ENCODE results near the gene TNFAIP8. TPM values are rescaled to one million over a fixed set of nuclear protein-coding genes. Genes with fewer than 3 reads are reported as not detected.

The TNFAIP8 gene
- total and polyA plus RNA-seq, 10 of the 15 experiments (the other 5 are each of a cell fraction or from before 2014, with no cell fraction given): 124 to 324 (median 177) TPM

DNA sequence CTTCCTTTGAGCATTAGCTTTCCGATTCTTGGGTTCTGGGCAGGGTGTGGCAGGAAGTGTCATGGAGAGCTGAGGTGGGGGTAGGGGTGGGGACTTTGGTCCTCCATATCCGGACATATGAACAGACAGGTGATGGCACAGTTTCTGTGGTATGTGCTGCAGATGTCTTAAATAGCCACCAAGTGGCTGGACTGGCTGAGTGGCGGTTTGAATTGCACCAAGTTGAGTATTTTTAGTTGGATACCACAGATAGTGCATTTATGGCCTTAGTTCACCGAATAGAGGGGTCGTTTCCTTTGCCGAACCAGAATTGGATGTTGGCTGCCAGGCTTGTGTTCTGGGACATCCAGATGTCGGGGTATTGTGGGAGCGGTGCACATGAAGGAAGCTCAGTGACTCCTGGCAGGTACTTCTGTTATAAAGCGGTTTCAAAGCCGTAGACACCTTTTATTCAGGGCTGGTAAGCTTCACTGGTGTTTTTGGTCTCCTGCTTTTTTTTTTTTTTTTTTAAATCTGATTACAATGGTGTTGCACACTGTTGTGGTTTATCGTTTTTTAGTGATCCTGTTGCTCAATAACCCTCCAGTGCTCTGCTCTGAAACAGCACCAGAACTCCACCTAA is 15.1 kb upstream of the TNFAIP8 start (continued):
- peak; percentile 74 to 87 for TF ChIP-seq IKZF2 (IDR thresholded peaks at IDR 0.05)
- TF ChIP-seq IRF4 (IDR thresholded peaks at IDR 0.05; ENCODE audit: low read depth, low read length): peak; percentile 37; the same call in 1 of the 2 replicates
- TF ChIP-seq EZH2 (IDR thresholded peaks at IDR 0.05; ENCODE audit: borderline replicate concordance, control insufficient read depth, low read depth, low read length): no peak
- TF ChIP-seq RBBP5 (conservative IDR thresholded peaks at IDR 0.05): no peak
- peak; percentile 52 for TF ChIP-seq MXI1 (IDR thresholded peaks at IDR 0.05; ENCODE audit: low read depth, low read length)
- peak; percentile 27; the same call in 1 of the 2 replicates for TF ChIP-seq GABPA (IDR thresholded peaks at IDR 0.05; ENCODE audit: low read depth)
- TF ChIP-seq TAF1 (IDR thresholded peaks at IDR 0.05; ENCODE audit: borderline replicate concordance, low read depth, low read length): no peak
- no peak for TF ChIP-seq ZNF217 (IDR thresholded peaks at IDR 0.05)
- peak; percentile 66; the same call in 1 of the 2 replicates for TF ChIP-seq ZNF24 (IDR thresholded peaks at IDR 0.05)
- TF ChIP-seq NFYB (IDR thresholded peaks at IDR 0.05; ENCODE audit: insufficient read depth, low read depth, low read length): no peak
- TF ChIP-seq IKZF1 (conservative IDR thresholded peaks at IDR 0.05): peak; percentile 81
- no peak for TF ChIP-seq BMI1 (IDR thresholded peaks at IDR 0.05; ENCODE audit: borderline replicate concordance)
- TF ChIP-seq, protein P1, sequence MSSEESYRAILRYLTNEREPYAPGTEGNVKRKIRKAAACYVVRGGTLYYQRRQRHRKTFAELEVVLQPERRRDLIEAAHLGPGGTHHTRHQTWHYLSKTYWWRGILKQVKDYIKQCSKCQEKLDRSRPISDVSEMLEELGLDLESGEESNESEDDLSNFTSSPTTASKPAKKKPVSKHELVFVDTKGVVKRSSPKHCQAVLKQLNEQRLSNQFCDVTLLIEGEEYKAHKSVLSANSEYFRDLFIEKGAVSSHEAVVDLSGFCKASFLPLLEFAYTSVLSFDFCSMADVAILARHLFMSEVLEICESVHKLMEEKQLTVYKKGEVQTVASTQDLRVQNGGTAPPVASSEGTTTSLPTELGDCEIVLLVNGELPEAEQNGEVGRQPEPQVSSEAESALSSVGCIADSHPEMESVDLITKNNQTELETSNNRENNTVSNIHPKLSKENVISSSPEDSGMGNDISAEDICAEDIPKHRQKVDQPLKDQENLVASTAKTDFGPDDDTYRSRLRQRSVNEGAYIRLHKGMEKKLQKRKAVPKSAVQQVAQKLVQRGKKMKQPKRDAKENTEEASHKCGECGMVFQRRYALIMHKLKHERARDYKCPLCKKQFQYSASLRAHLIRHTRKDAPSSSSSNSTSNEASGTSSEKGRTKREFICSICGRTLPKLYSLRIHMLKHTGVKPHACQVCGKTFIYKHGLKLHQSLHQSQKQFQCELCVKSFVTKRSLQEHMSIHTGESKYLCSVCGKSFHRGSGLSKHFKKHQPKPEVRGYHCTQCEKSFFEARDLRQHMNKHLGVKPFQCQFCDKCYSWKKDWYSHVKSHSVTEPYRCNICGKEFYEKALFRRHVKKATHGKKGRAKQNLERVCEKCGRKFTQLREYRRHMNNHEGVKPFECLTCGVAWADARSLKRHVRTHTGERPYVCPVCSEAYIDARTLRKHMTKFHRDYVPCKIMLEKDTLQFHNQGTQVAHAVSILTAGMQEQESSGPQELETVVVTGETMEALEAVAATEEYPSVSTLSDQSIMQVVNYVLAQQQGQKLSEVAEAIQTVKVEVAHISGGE (CRISPR knock-in tag; IDR thresholded peaks at IDR 0.05): no peak
- TF ChIP-seq MTA2 (IDR thresholded peaks at IDR 0.05; ENCODE audit: low read depth): peak; percentile 70
- TF ChIP-seq, protein P2, sequence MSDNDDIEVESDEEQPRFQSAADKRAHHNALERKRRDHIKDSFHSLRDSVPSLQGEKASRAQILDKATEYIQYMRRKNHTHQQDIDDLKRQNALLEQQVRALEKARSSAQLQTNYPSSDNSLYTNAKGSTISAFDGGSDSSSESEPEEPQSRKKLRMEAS (IDR thresholded peaks at IDR 0.05; ENCODE audit: low read depth, low read length): peak; percentile 13; the same call in 1 of the 2 replicates
- TF ChIP-seq RFX5 (IDR thresholded peaks at IDR 0.05; ENCODE audit: low read depth, low read length): no peak
- peak; percentile 52 for TF ChIP-seq CREB1 (IDR thresholded peaks at IDR 0.05; ENCODE audit: low read depth)
- no peak for TF ChIP-seq SMAD1 (IDR thresholded peaks at IDR 0.05; ENCODE audit: low read depth, partially characterized antibody)
- TF ChIP-seq HDGF (IDR thresholded peaks at IDR 0.05): no peak
- peak; percentile 75 for TF ChIP-seq RAD51 (IDR thresholded peaks at IDR 0.05)
- TF ChIP-seq, protein P3, sequence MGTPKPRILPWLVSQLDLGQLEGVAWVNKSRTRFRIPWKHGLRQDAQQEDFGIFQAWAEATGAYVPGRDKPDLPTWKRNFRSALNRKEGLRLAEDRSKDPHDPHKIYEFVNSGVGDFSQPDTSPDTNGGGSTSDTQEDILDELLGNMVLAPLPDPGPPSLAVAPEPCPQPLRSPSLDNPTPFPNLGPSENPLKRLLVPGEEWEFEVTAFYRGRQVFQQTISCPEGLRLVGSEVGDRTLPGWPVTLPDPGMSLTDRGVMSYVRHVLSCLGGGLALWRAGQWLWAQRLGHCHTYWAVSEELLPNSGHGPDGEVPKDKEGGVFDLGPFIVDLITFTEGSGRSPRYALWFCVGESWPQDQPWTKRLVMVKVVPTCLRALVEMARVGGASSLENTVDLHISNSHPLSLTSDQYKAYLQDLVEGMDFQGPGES (IDR thresholded peaks at IDR 0.05): no peak
- no peak for TF ChIP-seq RB1 (IDR thresholded peaks at IDR 0.05; ENCODE audit: borderline replicate concordance)
- TF ChIP-seq SIN3A (IDR thresholded peaks at IDR 0.05; ENCODE audit: low read depth, low read length): no peak
- peak; percentile 92 for TF ChIP-seq TCF12 (IDR thresholded peaks at IDR 0.05; ENCODE audit: low read depth, low read length)
- no peak for TF ChIP-seq NR2C1 (IDR thresholded peaks at IDR 0.05)
- no peak; the same call in 1 of the 2 replicates for TF ChIP-seq TCF7 (IDR thresholded peaks at IDR 0.05; ENCODE audit: borderline replicate concordance)
- TF ChIP-seq JUND (IDR thresholded peaks at IDR 0.05; ENCODE audit: low read depth, low read length): no peak
- TF ChIP-seq BCL11A (IDR thresholded peaks at IDR 0.05; ENCODE audit: low read depth, low read length): peak; percentile 70
- no peak for TF ChIP-seq EGR1 (IDR thresholded peaks at IDR 0.05; ENCODE audit: borderline replicate concordance in 1 of 2, low read depth in 2 of 2, low read length in 2 of 2)

All from GM12878 (cell line).